HuH-7 (cell line): ENCODE measurements around the gene THYN1.
"Not testable (repeated sequence)": the region's sequence is repeated elsewhere in the genome, so short reads cannot be mapped to it uniquely, and the experiment has no call there.

ENCODE experiments used
- DNase-seq: peaks from one replicate; pipeline ENCODE4 v3.0.0; 2011; ENCODE audit warnings: low spot score

THYN1 gene

GRCh38 chr11:134253188-134253993, at the start of gene THYN1, which contains the start of gene ACAD8:
THYN1 (minus strand) TSS chr11:134253352; CDS start chr11:134252882, 470 bp downstream.
ACAD8 (plus strand) TSS chr11:134253568; CDS start chr11:134253601, 33 bp downstream.
- peak; percentile 84 for DNase-seq

- DNase-seq: no peak
Measured at GRCh38 chr11:134294664-134295063, 41.5 kb upstream of the THYN1 start.

- no peak for DNase-seq
Measured at GRCh38 chr11:134293119-134294113, 40.3 kb upstream of the THYN1 start.

GRCh38 chr11:134292661-134293060, 39.5 kb upstream of the THYN1 start:
- DNase-seq: no peak

- DNase-seq: no peak
Measured at GRCh38 chr11:134291196-134291595, 38.0 kb upstream of the THYN1 start.

- no peak for DNase-seq
Measured at GRCh38 chr11:134290646-134291045, 37.5 kb upstream of the THYN1 start.

- DNase-seq: no peak
Measured at GRCh38 chr11:134289789-134290188, 36.6 kb upstream of the THYN1 start.

- DNase-seq: no peak
Measured at GRCh38 chr11:134289167-134289566, 36.0 kb upstream of the THYN1 start.

- no peak for DNase-seq
Measured at GRCh38 chr11:134288486-134288885, 35.3 kb upstream of the THYN1 start.

- DNase-seq: no peak
Measured at GRCh38 chr11:134287561-134287960, 34.4 kb upstream of the THYN1 start.

- DNase-seq: not testable (repeated sequence)
Measured at GRCh38 chr11:134284349-134284748, 31.2 kb upstream of the THYN1 start.

- DNase-seq: no peak
Measured at GRCh38 chr11:134283461-134284230, 30.5 kb upstream of the THYN1 start.

GRCh38 chr11:134282121-134283045, 29.2 kb upstream of the THYN1 start:
- DNase-seq: no peak

- DNase-seq: not testable (repeated sequence)
Measured at GRCh38 chr11:134281635-134282034, 28.5 kb upstream of the THYN1 start.

- DNase-seq: no peak
Measured at GRCh38 chr11:134278356-134278755, 25.2 kb upstream of the THYN1 start.

GRCh38 chr11:134277183-134278001, 24.2 kb upstream of the THYN1 start:
- DNase-seq: no peak

GRCh38 chr11:134276396-134277182, 23.4 kb upstream of the THYN1 start:
- no peak for DNase-seq

- no peak for DNase-seq
Measured at GRCh38 chr11:134275534-134276395, 22.6 kb upstream of the THYN1 start, which contains the start of gene GLB1L3. GLB1L3 (plus strand) TSS chr11:134276379; CDS start chr11:134276741, 362 bp downstream.
